Measurements from ENCODE around the gene GPR68. TPM values are rescaled to one million over a fixed set of nuclear protein-coding genes. Genes with fewer than 3 reads are reported as not detected.

Gene GPR68
- total RNA-seq, 2 experiments from 2014 or later, result 0.13 to 0.84 TPM

- CTCF ChIA-PET (ENCODE audit: unreplicated experiment), result no interaction called here
Measured at GRCh38 chr14:91238085-91238484, 6.4 kb downstream of the GPR68 start.

DNA sequence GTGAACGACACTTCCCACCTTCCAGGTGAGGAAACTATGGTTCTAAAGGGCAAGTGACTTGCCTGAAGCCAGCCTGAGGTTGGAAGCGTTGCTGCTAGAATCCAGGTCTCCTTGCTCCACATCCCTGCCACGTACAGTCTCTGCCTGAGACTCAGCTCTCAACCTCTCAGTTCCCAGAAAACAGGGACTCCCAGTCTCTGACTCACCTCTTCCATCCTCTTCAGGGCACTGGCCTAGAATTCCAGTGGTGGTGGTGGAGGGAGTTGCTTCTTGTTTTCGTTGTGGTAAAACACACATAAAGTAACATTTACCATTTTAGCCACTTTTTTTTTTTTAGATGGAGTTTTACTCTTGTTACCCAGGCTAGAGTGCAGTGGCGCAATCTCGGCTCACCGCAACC is 7.3 kb downstream of the GPR68 start:
- H3K9me3 ChIP-seq (ENCODE audit: low read length), result no peaks in the 10 kb centered on the region
- no peak for TF ChIP-seq EZH2phosphoT487 (IDR thresholded peaks at IDR 0.05; ENCODE audit: borderline replicate concordance, low read depth, low read length)
- TF ChIP-seq, protein P1, sequence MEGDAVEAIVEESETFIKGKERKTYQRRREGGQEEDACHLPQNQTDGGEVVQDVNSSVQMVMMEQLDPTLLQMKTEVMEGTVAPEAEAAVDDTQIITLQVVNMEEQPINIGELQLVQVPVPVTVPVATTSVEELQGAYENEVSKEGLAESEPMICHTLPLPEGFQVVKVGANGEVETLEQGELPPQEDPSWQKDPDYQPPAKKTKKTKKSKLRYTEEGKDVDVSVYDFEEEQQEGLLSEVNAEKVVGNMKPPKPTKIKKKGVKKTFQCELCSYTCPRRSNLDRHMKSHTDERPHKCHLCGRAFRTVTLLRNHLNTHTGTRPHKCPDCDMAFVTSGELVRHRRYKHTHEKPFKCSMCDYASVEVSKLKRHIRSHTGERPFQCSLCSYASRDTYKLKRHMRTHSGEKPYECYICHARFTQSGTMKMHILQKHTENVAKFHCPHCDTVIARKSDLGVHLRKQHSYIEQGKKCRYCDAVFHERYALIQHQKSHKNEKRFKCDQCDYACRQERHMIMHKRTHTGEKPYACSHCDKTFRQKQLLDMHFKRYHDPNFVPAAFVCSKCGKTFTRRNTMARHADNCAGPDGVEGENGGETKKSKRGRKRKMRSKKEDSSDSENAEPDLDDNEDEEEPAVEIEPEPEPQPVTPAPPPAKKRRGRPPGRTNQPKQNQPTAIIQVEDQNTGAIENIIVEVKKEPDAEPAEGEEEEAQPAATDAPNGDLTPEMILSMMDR (conservative IDR thresholded peaks at IDR 0.05; ENCODE audit: low read length), result no peak
- no peak overlapping the region for H2AFZ ChIP-seq (ENCODE audit: low read length)
- no peaks in the 10 kb centered on the region for H3K9me2 ChIP-seq (ENCODE audit: insufficient read depth, low read length)
- CTCF ChIA-PET (ENCODE audit: unreplicated experiment), result no interaction called here
- H3K36me3 ChIP-seq (ENCODE audit: insufficient read depth, low read length), result no peaks in the 10 kb centered on the region
- H3K4me3 ChIP-seq (ENCODE audit: low read depth, low read length, poor library complexity, severe bottlenecking), result no peak overlapping the region
- intact Hi-C loops (cut with micrococcal nuclease; ENCODE audit: unreplicated experiment), result no loop called here
- no peak for DNase-seq (ENCODE audit: low spot score)
- peaks cover 14% of the 10 kb centered on the region for H3K4me1 ChIP-seq (ENCODE audit: insufficient read depth, low read length, poor library complexity, severe bottlenecking)
- H3K79me2 ChIP-seq (ENCODE audit: insufficient read depth, low read depth, low read length), result no peaks in the 10 kb centered on the region
- H4K20me1 ChIP-seq (ENCODE audit: insufficient read depth, low read length), result no peaks in the 10 kb centered on the region
- no peak overlapping the region for H3K27ac ChIP-seq (ENCODE audit: low read depth, low read length, poor library complexity, severe bottlenecking)
- POLR2A ChIA-PET, result no interaction called here
- H3K4me2 ChIP-seq (ENCODE audit: low read length), result no peak overlapping the region
- BruUV-seq (replicated peaks), result no TSS peak

More at GRCh38 chr14:91238085-91238484, 6.4 kb downstream of the GPR68 start:
- H3K4me2 ChIP-seq (ENCODE audit: low read length), result no peak overlapping the region
- no peak overlapping the region for H2AFZ ChIP-seq (ENCODE audit: low read length)
- DNase-seq (ENCODE audit: low spot score), result no peak
- H3K9me3 ChIP-seq (ENCODE audit: low read length), result no peaks in the 10 kb centered on the region
- no peaks in the 10 kb centered on the region for H3K9me2 ChIP-seq (ENCODE audit: insufficient read depth, low read length)
- TF ChIP-seq, protein P1 (conservative IDR thresholded peaks at IDR 0.05; ENCODE audit: low read length), result no peak
- no peak for TF ChIP-seq EZH2phosphoT487 (IDR thresholded peaks at IDR 0.05; ENCODE audit: borderline replicate concordance, low read depth, low read length)
- no peak overlapping the region for H3K27ac ChIP-seq (ENCODE audit: low read depth, low read length, poor library complexity, severe bottlenecking)
- H3K79me2 ChIP-seq (ENCODE audit: insufficient read depth, low read depth, low read length), result no peaks in the 10 kb centered on the region
- no peaks in the 10 kb centered on the region for H3K36me3 ChIP-seq (ENCODE audit: insufficient read depth, low read length)
- no TSS peak for BruUV-seq (replicated peaks)
- H3K4me3 ChIP-seq (ENCODE audit: low read depth, low read length, poor library complexity, severe bottlenecking), result no peak overlapping the region
- no peaks in the 10 kb centered on the region for H4K20me1 ChIP-seq (ENCODE audit: insufficient read depth, low read length)
- intact Hi-C loops (cut with micrococcal nuclease; ENCODE audit: unreplicated experiment), result no loop called here
- POLR2A ChIA-PET, result no interaction called here
- peaks cover 23% of the 10 kb centered on the region for H3K4me1 ChIP-seq (ENCODE audit: insufficient read depth, low read length, poor library complexity, severe bottlenecking)

GRCh38 chr14:91235841-91236240 is 8.7 kb downstream of the GPR68 start:
- DNase-seq (ENCODE audit: low spot score), result no peak
- H3K27ac ChIP-seq (ENCODE audit: low read depth, low read length, poor library complexity, severe bottlenecking), result no peak overlapping the region
- no peaks in the 10 kb centered on the region for H3K9me2 ChIP-seq (ENCODE audit: insufficient read depth, low read length)
- no peaks in the 10 kb centered on the region for H3K79me2 ChIP-seq (ENCODE audit: insufficient read depth, low read depth, low read length)
- no peak overlapping the region for H2AFZ ChIP-seq (ENCODE audit: low read length)
- H3K4me2 ChIP-seq (ENCODE audit: low read length), result no peak overlapping the region
- peaks cover under 1% of the 10 kb centered on the region for H3K4me1 ChIP-seq (ENCODE audit: insufficient read depth, low read length, poor library complexity, severe bottlenecking)
- ChIA-PET POLR2A (interaction anchor here (0.6 to 0.7 kb wide), 2 partner anchors 8 to 11 kb away, joined by 4 read pairs; partner anchors contain the start of gene GPR68), CTCF (ENCODE audit: unreplicated experiment) (no interaction called here)
- no peak for TF ChIP-seq EZH2phosphoT487 (IDR thresholded peaks at IDR 0.05; ENCODE audit: borderline replicate concordance, low read depth, low read length)
- TF ChIP-seq, protein P1 (conservative IDR thresholded peaks at IDR 0.05; ENCODE audit: low read length), result no peak
- intact Hi-C loops (cut with micrococcal nuclease; ENCODE audit: unreplicated experiment), result no loop called here
- peaks cover 7% of the 10 kb centered on the region for H3K9me3 ChIP-seq (ENCODE audit: low read length)
- no peak overlapping the region for H3K4me3 ChIP-seq (ENCODE audit: low read depth, low read length, poor library complexity, severe bottlenecking)
- no TSS peak for BruUV-seq (replicated peaks)
- H3K36me3 ChIP-seq (ENCODE audit: insufficient read depth, low read length), result peaks cover 7% of the 10 kb centered on the region
- H4K20me1 ChIP-seq (ENCODE audit: insufficient read depth, low read length), result no peaks in the 10 kb centered on the region

All from OCI-LY7 (cell line).